ENCODE results near the gene HSPA12A.

The HSPA12A gene

DNA sequence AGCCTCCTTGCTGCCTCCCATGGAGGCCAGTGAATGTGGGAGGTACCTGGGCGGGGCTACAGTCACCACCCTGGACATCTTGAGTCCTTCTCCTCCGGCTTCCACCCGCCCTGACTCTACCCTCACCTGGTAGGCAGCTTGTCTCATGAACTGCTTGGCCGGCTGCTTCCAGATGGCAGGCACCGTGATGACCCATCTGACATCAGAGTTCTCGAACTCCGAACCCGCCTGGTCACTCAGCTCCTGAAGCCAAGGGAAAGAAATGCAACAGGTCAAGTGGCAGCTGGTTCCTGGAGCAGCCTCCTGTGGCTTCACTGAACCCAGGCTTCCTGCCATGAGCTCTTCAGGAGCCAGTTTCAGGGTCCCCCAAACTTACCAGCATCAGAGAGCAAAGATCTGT is 50.1 kb downstream of the HSPA12A start:
- H3K9me2 ChIP-seq (replicated peaks; ENCODE audit: insufficient read depth, low read length): no peaks in the 10 kb centered on the region
- H3K4me1 ChIP-seq (ENCODE audit: low read length): peaks cover 7% of the 10 kb centered on the region
- H3K9me3 ChIP-seq (replicated peaks; ENCODE audit: insufficient read depth, low read length): no peaks in the 10 kb centered on the region
- DNase-seq: no peak
- H3K4me3 ChIP-seq (ENCODE audit: low read length): no peak overlapping the region
- H3K9ac ChIP-seq (ENCODE audit: low read length): no peak overlapping the region
- H3K36me3 ChIP-seq (replicated peaks; ENCODE audit: insufficient read depth, low read length): no peaks in the 10 kb centered on the region
- no peak overlapping the region for H3K27ac ChIP-seq (ENCODE audit: low read length)
- no peak overlapping the region for H2AFZ ChIP-seq (ENCODE audit: low read length)
- TF ChIP-seq EZH2phosphoT487 (IDR thresholded peaks at IDR 0.05; ENCODE audit: low read length) (no peak), EZH2 (optimal IDR thresholded peaks at IDR 0.05; ENCODE audit: low read depth, low read length) (no peak), CTCF (IDR thresholded peaks at IDR 0.05; ENCODE audit: low read length) (no peak)
- no peak overlapping the region for H3K4me2 ChIP-seq (ENCODE audit: low read depth, low read length)
- H3F3A ChIP-seq (ENCODE audit: insufficient read depth, low read length): no peaks in the 10 kb centered on the region
- H3K27me3 ChIP-seq (replicated peaks; ENCODE audit: insufficient read depth, low read length): no peaks in the 10 kb centered on the region
- no peaks in the 10 kb centered on the region for H3K79me2 ChIP-seq (ENCODE audit: low read length)
- H4K20me1 ChIP-seq (ENCODE audit: insufficient read depth, low read length): no peaks in the 10 kb centered on the region

DNA sequence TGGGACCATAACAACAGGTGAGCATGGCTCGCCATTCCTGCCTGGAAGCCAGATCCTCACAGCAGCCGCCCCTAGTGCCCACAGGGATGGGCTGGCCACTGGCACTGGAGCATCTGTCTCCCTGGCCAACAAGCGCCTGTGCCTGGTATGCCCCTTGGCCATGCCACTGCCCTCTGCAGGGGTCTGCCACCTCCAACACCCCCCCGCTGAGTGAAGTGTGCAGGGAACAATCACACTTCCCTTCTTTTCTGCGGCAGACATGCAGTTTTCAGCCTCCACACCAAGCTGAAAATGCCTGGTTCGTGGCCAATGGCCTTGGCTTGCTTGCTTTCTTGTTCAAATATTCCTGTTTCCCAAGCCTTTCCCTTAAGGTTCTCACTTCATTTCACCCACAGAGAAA is 50.7 kb downstream of the HSPA12A start:
- H3F3A ChIP-seq (ENCODE audit: insufficient read depth, low read length): no peaks in the 10 kb centered on the region
- no peaks in the 10 kb centered on the region for H3K36me3 ChIP-seq (replicated peaks; ENCODE audit: insufficient read depth, low read length)
- H3K79me2 ChIP-seq (ENCODE audit: low read length): no peaks in the 10 kb centered on the region
- no peak overlapping the region for H2AFZ ChIP-seq (ENCODE audit: low read length)
- H3K27me3 ChIP-seq (replicated peaks; ENCODE audit: insufficient read depth, low read length): no peaks in the 10 kb centered on the region
- H3K9me2 ChIP-seq (replicated peaks; ENCODE audit: insufficient read depth, low read length): no peaks in the 10 kb centered on the region
- no peak overlapping the region for H3K27ac ChIP-seq (ENCODE audit: low read length)
- no peak overlapping the region for H3K9ac ChIP-seq (ENCODE audit: low read length)
- H4K20me1 ChIP-seq (ENCODE audit: insufficient read depth, low read length): no peaks in the 10 kb centered on the region
- DNase-seq: no peak
- no peak overlapping the region for H3K4me3 ChIP-seq (ENCODE audit: low read length)
- H3K9me3 ChIP-seq (replicated peaks; ENCODE audit: insufficient read depth, low read length): no peaks in the 10 kb centered on the region
- no peak overlapping the region for H3K4me2 ChIP-seq (ENCODE audit: low read depth, low read length)
- peaks cover 1% of the 10 kb centered on the region for H3K4me1 ChIP-seq (ENCODE audit: low read length)
- no peak for TF ChIP-seq EZH2phosphoT487 (IDR thresholded peaks at IDR 0.05; ENCODE audit: low read length)
- TF ChIP-seq EZH2 (optimal IDR thresholded peaks at IDR 0.05; ENCODE audit: low read depth, low read length): no peak
- no peak for TF ChIP-seq CTCF (IDR thresholded peaks at IDR 0.05; ENCODE audit: low read length)

- Histone ChIP-seq H3K9me3 (replicated peaks; ENCODE audit: insufficient read depth, low read length) (no peaks in the 10 kb centered on the region), H2AFZ (ENCODE audit: low read length) (no peak overlapping the region), H3F3A (ENCODE audit: insufficient read depth, low read length) (no peaks in the 10 kb centered on the region), H3K9ac (ENCODE audit: low read length) (no peak overlapping the region), H3K4me1 (ENCODE audit: low read length) (no peaks in the 10 kb centered on the region), H3K9me2 (replicated peaks; ENCODE audit: insufficient read depth, low read length) (no peaks in the 10 kb centered on the region), H3K36me3 (replicated peaks; ENCODE audit: insufficient read depth, low read length) (no peaks in the 10 kb centered on the region), H3K4me2 (ENCODE audit: low read depth, low read length) (no peak overlapping the region), H4K20me1 (ENCODE audit: insufficient read depth, low read length) (no peaks in the 10 kb centered on the region), H3K27me3 (replicated peaks; ENCODE audit: insufficient read depth, low read length) (no peaks in the 10 kb centered on the region), H3K79me2 (ENCODE audit: low read length) (no peaks in the 10 kb centered on the region), H3K4me3 (ENCODE audit: low read length) (no peak overlapping the region), H3K27ac (ENCODE audit: low read length) (no peak overlapping the region)
- TF ChIP-seq EZH2phosphoT487 (IDR thresholded peaks at IDR 0.05; ENCODE audit: low read length) (no peak), CTCF (IDR thresholded peaks at IDR 0.05; ENCODE audit: low read length) (no peak)
- DNase-seq: no peak
Observed at GRCh38 chr10:116690356-116691322, 51.7 kb downstream of the HSPA12A start.

Data from MM.1S (cell line).